ENCODE results near the gene PROM1. TPM values are rescaled to one million over a fixed set of nuclear protein-coding genes. Genes with fewer than 3 reads are reported as not detected.

The PROM1 gene
- total and polyA plus RNA-seq, 2 of the 8 experiments (the other 6 are each of a cell fraction or from before 2014, with no cell fraction given): 36.0 to 59.7 TPM

GRCh38 chr4:16104520-16104919 lies 20.7 kb upstream of the PROM1 start (continued):
- TF ChIP-seq CHD7 (IDR thresholded peaks at IDR 0.05; ENCODE audit: insufficient replicate concordance, low read length): no peak

Data from H1 (cell line).